Pons (tissue), 1 donor: ENCODE data around the gene BRAT1.

ENCODE experiments used
- DNase-seq: peaks from one replicate; pipeline ENCODE4 v3.0.0-alpha.2; 2016; ENCODE audit warnings: low spot score

The BRAT1 gene

DNA sequence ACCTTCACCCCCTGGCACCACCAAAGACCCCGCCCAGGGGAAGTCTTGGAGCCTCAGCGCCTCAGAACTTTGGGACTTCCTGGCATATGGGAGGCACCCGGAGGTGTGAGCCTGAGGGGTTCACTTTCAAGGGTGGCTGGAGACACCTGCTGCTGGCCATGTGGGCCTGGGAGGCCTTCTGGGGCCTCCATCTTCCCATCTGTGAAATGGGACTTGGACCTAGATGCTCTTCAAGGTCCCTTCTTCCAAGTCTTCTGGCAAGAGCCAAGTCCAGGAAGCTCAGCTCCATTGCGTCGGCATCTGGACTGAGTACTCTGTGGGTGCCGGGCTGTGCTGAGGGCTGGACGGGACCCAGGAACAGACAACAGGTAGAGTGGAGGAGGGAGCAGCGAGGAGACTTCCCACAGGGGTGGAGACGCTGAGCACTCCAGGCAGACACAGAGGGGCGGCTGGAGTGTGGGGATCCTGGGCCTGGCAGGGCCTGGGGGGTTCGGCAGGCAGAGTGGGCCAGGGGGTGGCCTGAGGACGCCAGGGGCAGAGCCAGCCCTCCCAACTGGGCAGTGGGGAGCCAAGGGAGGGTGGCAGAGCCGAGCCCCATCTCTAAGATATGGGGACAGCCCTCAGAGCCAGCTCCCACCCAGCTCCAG is 45.1 kb downstream of the BRAT1 start:
- no peak for DNase-seq

DNA sequence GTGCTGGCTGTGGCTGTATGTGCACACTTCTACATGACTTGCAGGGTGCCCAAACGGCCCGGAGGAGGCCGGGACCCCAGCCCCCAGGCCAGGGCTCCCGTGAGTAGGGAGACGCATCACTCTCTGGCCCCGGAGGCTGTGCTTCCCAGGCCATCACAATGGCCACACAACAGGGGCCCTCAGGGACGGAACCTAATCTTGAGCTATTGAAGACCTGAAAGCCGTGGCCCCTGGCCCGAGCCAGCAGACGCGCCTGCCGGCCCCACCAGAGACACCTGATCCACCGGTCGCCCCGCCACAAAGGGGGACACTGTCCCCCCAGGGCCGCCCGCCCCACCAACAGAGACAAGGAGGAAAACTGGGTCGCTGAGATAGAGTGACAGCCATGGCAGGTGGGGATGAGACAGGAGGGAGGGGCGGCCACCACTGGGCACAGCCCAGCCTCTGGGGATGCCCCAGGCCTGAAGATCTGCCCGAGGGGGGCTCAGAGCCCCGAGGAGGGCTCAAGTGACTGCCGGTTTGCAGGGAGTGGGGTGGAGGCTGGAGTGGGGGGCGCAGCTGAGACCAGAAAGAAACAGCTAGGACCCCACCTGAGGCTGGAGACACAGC is 45.9 kb downstream of the BRAT1 start:
- no peak for DNase-seq

DNA sequence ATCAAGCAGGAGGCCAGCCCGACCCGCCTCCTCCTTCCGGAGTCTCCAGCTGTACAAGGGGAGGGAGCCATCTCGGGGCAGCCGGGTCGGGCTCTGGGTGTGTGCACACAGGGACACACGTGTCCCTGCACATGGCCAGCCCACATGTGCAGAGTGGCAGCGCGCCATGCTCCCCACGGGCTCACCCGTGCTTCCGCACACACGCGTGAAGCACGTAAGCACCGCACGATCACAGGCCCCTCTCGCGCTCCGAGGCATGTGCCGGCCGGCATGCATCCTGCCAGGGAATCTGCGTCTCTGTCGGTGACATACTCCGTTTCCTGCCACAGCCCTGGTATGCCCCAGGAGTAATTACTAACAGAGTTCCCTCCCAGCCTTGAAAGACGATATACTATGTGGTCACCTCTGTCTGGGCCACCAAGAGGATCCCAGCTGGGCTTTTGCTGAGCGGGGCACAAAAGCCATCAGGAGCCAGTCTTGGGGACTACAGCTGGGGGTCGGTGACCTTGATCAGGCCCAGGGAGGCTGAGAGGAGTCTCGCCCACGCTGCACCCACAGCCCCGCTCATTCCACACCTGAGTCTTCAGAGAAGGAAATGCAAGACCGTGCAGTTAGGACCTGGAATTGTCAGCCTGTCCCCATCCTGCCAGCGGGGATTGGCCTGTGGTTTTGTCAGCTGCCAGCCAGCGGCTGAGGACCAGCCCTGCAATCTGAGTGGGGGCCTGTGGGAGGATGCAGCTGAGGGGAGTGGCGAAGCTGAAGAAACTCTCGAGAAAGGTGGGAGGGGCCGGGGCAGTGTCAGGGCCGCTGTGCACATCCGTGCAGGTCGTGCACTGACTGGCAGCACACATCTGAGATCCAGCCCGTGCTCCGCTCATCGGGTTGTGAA is 46.8 kb downstream of the BRAT1 start:
- DNase-seq, result no peak

DNA sequence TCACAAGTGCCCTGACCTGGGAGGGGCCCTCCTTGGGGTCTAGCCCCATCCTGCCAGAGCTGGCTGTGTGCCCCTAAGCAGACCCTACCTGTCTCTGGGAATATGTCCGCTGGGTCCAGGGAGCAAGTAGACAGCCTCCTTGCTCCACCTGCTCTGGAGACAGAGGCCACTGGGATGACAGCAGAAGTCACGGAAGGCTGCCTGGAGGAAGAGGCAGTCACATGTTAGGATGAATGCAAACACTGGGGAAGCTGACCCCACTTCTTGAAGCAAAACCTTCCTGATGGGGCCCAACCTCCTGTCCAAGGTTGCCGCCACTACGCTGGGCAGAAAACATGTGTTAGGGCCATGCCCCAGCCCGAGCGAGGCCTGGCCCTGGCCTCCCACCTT is 47.4 kb downstream of the BRAT1 start:
- no peak for DNase-seq

DNA sequence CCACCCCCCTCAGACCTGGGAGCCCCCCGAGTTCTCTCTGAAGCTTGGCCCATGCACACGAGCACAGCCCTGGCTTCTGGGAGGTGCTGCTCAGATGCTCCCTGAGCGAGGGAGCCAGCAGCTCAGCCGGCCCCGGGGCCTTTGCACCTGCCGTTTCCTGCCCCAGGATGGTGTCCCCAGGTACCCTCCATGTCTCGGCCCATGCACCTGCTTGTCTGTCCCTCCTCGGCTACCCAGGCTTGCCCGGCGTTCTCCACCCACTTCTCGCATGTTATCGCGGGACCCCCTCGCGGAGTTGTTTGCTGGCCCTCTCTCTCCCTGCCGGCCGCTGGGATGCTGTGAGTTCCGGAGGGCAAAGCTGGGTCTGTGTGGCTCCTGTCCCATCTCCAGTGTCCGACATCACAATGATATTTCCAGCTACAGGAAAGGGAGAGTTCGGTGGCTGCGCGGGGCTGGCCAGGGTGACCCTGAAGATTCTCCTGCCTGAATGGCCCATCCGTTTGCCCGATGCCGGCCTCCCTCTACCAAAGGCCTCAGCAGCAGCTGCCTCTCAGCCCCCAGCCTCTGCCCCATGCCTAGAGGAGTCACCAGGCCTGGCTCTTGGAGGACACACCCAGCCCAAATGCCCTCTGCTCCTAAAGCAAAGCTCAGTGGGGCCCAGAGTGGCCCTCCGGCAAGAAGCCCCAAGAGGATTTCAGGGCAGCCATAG is 48.0 kb downstream of the BRAT1 start:
- no peak for DNase-seq

DNA sequence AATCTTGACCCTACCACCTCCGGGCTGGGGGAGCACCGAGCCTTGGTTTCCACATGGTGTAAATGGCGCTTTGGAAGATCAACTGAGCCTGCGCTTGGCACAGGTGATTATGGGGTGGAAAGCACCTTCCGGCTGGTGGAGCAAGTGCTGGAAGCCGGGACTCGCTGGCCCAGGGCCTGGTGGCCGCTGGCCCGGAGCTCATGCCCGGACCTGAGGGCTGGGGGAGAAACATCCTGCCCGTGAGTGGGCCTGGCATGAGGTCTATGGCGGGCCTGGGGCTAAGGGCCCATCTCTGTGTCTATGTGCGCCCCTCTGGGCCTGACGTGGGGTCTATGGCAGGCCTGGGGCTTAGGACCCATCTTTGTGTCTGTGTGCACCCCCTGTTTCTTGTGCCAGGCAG is 49.9 kb downstream of the BRAT1 start:
- no peak for DNase-seq

DNA sequence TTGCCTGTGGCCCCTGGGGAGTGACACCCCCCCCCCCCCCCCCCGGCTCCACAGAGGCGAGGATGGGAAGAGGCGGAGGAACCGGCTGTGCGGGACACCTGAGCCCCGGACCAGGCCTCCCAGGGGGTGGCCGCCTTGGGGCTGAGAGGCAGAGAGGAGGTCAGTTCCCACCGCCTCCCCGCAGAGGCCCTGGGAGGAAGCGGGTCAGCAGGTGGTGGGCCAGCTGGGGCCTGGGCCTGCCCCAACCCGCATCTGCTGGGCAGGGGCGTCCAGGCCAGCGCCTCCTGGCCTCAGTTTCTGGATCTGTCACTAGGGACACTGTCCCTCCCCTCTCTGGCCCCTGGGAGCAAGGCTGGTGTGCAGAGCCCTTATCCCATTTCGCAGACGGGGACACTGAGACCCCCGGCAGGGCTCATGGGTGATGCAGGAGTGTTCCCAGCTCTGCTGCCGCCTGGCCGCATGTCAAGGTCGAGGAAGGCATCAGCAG is 50.4 kb downstream of the BRAT1 start:
- DNase-seq, result no peak

DNA sequence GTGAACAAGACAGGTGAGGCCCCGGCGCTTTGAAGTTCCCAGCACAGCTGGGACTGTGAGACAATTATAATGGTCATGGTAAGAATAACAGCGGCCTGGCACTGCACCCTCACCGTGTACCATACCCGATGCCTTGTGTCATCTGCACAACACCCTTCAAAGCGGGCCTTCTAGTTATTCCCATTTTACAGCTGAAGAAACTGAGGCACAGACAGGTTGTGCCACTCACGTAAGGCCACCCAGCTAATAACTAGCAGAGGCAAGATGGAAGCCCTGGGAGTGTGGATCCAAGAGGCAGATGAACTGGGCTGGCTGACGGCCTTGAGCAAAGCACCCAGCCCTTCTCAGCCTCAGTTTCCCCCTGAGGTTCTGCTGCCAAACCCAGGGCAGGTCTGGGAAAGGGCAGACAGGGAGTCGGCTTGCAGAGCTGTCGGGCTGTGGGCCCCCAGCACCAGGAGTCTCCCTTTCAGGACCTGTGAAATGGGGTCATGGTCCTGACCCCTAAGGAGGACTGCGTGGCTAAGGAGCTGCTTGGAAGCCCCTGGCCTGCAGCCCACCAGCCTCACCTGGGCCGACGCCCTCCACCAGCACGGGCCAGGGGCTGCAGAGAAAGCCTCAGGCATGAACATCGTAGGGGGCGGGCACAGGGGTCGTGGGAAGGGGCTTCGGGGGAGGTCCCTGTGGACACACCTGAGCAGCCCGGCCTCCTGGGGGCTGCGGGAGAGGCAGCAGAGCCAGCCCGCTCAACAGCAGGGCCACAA is 51.0 kb downstream of the BRAT1 start:
- DNase-seq, result no peak

DNA sequence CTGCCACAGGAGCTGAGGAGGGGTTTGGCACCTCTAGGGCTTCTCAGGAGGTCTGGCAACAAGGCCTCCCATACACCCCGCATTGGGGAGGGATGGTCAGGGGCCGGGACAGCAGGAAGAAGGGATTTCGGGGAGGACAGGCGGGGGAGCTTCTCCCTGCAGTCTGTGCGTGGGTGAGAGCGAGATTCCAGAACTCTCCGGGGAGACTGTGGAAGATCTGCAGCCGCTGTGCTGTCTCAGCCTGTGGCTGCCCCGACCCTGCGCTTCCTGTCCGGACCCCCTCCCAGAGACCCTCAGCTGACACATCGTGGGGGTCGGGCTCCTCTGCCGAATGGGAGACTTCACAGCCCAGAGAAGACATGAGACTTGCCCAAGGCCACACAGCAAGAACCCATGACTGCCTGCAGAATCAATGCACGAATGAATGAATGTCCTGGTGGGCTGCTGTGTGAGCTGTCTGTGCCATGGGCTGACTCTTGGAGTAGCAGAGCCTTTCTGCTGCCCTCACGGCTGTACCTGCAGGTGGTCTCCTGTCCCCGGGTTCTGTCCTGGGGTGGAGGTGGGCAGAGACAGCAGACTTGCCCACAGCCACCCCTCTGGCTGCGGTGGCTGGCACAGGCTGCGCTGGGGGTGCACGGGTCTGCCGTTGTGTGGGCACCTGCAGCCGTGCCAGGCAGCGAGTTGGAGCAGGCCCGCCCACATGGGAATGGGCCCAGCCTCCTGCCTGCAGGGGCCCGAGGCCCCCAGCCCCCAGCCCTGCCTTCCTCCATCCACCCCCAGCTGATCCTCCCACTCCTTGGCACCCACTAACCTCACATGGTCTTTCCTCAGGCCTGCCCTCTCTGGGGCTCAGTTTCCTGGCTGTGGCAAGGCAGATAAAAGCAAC is 52.0 kb downstream of the BRAT1 start:
- DNase-seq, result no peak

DNA sequence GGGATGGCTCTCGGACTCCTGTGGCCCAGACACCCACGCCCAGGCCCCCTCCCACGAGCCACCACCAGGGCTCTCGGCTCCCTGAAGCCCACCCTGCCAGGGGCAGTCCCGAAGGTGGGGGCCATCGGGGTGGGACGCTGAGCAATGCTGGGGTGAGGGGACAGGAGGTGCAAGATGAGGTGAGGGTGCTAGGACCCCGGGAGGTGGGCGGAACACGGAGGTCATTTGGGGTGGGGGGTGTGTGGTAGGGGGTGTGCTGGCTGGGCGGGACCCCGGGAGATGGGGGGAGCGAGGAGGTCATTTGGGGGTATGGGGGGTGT is 52.7 kb downstream of the BRAT1 start:
- no peak for DNase-seq

DNA sequence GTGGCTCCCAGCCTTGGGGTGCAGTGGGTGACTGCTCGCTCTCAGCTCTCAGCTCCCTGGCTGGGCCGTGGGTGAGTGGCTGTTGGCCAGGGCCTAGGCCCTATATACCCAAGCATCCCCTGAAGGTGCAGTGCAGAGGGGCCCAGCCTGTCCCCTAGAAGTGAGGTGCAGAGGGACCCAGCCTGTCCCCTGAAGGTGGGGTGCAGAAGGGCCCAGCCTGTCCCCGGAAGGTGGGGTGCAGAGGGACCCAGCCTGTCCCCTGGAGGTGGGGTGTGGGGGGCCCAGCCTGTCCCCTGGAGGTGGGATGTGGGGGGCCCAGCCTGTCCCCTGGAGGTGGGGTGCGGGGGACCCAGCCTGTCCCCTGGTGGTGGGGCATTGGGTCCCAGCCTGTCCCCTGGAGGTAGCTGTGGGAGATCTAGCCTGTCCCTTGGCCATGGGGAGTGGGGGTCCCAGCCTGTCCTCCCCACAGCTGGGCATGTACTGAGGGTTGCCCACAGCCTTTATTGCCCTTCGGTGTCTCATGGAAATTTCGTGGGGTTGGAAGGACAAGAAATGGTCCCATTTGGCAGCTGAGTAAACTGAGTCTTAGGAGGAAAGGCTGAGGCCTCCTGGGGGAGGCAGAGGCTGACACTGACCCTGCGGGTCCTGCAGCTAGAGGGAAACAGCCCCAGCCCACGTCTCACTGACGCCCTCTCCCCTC is 53.2 kb downstream of the BRAT1 start:
- no peak for DNase-seq

DNA sequence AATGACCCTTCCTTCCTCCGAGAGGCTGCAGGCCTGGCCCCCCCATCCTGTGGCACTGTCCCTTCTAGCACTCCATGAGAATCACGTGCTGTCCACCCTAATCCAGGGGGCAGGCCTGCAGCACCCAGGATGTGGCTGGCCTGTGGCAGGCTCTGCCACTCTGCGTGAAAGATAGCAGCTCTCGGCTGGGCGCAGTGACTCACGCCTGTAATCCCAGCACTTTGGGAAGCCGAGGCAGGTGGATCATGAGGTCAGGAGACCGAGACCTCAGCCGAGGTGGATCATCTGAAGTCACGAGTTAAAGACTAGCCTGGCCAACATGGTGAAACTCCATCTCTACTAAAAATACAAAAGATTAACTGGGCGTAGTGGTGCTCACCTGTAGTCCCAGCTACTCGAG is 54.6 kb downstream of the BRAT1 start:
- no peak for DNase-seq

DNA sequence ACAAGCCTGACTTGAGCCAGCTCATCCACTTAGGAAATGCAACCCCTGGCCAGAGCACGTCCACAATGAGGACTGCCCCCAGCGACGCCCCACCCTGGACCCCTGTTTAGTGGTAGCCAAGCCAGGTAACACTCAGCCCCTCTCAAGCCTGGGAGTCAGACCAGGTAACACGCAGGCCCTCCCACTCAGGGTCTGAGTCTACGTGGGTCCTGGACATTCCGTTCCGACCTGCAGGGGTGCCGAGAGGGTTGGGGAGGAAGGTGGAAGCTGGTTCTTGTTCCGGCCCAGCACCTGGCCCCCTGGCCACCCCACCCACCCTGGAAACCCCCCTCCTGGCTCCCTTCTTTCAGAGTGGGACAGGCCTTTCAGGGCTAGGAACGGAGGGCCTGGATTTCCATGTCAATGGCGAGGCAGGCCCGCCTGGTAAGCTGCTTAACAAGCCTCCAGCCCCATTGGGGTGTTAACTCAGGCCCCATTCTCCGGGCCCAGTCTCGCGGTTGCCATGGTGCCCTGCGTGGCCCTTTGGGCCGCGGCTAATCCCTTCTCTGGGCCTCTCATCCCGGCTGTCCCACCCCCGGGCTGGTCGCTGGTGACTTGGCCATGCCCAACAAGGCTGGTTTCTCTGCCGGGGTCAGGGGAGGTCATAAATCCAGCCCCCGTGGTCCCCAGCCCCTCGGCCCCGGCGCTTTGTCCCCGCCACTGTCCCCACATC is 55.4 kb downstream of the BRAT1 start:
- DNase-seq, result no peak

DNA sequence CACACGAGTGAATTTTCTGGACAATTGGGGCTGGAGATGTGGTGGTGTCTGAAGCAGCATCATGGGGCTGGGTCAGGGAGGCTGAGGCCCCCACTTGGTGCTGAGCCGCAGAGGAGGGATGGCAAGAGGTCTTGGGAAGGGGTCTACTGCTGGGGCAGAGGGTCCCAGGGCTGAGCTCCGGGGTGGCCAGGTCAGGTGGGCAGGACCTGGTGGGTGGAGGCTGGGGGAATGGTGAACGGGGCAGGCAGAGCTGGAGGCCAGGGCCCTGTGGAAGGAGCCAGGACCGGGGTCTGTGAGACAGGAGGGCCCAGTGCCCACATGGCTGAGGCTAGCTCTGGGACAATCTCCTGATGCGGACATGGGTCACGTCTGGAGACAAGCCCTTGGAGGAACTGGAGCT is 56.1 kb downstream of the BRAT1 start:
- no peak for DNase-seq

DNA sequence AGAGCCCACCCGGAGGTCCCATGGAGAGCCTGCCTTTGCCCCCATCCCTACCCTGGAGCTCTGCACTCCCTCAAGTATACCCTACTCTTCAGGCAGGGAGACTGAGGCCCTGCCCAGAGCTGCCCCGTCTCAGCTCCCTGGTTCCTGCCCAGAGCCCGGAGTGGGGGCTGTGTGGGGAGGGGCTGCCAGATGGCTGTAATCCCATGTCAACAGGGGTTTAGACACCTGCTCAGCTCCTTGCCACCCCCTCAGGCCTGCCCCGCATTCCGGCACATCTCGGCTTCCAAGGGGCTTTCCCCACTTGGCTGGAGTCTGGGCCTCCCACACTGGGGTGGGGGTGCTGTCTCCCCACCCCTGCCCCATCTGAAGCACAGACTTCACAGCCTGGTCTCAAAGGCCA is 56.6 kb downstream of the BRAT1 start:
- no peak for DNase-seq

DNA sequence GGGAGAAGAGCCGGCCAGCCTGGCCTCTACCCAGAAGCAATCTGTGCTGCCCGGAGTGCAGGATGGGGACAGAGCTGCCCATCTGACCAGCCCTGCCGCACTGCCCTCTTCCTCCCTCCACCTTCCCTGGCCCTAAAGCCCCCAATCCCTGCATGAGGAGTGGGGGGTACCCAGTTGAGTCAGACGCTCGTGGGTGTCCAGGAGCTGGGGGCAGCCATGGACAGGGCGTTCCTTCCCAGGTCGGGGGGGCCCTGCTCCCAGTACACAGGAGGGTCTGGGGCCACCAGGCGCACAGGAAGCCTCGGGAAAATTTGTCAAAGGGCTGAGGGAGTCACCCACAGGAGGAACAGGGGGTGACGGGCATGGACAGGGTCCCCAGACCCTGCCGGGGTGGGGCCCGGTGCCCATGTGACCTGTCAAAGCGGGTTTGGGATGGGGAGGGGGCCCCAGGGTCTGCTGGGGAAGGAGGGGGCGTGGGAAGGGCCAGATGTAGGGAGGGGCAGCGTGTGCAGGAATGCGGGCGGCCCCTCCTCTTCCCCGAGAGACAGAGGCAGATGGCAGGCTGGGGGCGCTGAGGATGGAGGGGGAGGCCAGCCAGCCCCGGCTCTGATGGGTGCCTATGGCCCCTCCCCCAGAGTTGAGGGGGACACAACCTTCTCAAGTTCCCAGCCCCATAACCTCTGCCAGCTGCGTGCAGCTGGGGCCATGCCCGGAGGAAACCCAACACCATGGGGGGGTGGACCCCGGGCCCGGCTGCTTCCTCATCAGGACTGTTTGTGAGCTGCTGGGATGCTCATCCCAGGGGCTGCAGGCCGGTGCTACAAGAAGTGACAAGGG is 57.6 kb downstream of the BRAT1 start:
- DNase-seq, result no peak

DNA sequence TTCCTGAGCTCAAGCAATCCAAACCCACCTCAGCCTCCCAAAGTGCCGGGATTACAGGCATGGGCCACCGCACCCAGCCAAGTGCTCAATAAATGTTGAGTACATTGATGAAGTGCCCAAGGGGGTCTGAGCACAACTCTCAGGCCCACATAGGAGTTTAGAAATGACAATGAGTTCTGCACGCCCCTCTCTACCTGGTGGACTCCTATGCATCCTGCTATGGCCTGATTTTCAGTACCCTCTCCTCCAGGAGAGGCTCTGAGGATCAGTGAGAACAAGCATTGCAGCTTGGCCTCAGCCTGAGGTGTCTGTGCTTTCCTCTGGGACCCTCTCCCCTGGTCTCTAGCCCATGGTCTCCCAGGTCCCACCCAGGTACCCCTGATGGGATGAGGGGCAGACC is 58.3 kb downstream of the BRAT1 start:
- DNase-seq, result no peak

DNA sequence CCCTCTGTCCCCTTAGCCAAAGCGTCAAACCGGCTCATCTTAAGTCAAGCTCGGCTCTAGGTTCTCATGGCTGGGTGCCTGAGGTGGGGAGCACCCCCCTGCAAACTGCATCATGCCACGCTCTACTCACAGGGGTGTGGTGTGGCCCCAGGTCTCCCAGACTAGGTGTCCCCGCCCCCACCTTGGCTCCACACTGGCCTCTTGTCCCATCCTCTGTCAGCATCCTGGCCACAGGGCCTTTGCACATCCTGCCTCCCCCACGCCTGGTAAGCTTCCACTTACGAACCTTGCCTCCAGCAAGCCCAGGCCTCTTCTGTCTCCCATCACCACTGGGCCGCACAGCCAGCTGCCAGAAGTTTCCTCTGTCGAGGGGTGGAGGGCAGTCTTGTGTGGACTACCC is 58.9 kb downstream of the BRAT1 start:
- no peak for DNase-seq
